Nephron progenitor cell (in vitro differentiated cells): ENCODE data around the gene ZNF296.

Source experiments
- DNase-seq: peaks from one replicate; pipeline ENCODE4 v3.0.0; 2021
- H3K27ac Mint-ChIP-seq: 2 replicates; pipeline ENCODE4 v1.8.0; 2021; ENCODE audit warnings: mild to moderate bottlenecking, moderate library complexity, mixed read lengths
- H3K27me3 Mint-ChIP-seq: 2 replicates; pipeline ENCODE4 v1.8.0; 2021; ENCODE audit warnings: mild to moderate bottlenecking, low read depth, mixed read lengths; ENCODE audit not compliant: poor library complexity
- H3K36me3 Mint-ChIP-seq: 2 replicates; pipeline ENCODE4 v1.8.0; 2021; ENCODE audit warnings: low read depth, mixed read lengths
- H3K4me1 Mint-ChIP-seq: 2 replicates; pipeline ENCODE4 v1.8.0; 2021; ENCODE audit warnings: mixed read lengths
- H3K4me3 Mint-ChIP-seq: 2 replicates; pipeline ENCODE4 v1.8.0; 2021; ENCODE audit warnings: mild to moderate bottlenecking, moderate library complexity, mixed read lengths
- H3K9me3 Mint-ChIP-seq: 2 replicates; pipeline ENCODE4 v1.8.0; 2021; ENCODE audit warnings: mild to moderate bottlenecking, moderate library complexity, mixed read lengths
- TF ChIP-seq, protein P1 (sequence below): fragments of 200-600 bp; sonication (generic); IDR thresholded peaks from 2 replicates; pipeline ENCODE4 v1.5.0; 2021; ENCODE audit warnings: antibody characterized with exemption

The ZNF296 gene

DNA sequence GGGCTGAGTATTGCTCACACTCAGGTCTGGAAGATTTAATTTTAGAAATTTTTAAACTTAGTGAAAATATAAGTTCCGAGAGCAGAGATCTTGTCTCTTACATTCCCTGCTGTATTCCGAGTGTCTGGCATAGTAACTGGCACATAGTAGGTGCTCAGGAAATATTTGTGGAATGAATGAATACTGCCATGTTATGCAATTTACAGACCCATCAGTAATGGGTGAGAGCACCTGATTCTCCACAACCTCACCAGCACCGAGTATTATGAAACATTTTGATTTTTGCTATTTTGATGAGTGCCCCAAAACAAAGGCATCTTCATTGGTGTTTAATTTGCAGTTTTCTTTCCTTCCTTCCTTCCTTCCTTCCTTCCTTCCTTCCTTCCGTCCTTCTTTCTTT lies 53.2 kb downstream of the ZNF296 start:
- Mint-ChIP-seq H3K27ac (peak overlapping the region; percentile 42), H3K9me3 (no peaks in the 10 kb centered on the region), H3K36me3 (no peaks in the 10 kb centered on the region), H3K4me3 (no peak overlapping the region), H3K4me1 (no peaks in the 10 kb centered on the region), H3K27me3 (no peaks in the 10 kb centered on the region)
- TF ChIP-seq, protein P1, sequence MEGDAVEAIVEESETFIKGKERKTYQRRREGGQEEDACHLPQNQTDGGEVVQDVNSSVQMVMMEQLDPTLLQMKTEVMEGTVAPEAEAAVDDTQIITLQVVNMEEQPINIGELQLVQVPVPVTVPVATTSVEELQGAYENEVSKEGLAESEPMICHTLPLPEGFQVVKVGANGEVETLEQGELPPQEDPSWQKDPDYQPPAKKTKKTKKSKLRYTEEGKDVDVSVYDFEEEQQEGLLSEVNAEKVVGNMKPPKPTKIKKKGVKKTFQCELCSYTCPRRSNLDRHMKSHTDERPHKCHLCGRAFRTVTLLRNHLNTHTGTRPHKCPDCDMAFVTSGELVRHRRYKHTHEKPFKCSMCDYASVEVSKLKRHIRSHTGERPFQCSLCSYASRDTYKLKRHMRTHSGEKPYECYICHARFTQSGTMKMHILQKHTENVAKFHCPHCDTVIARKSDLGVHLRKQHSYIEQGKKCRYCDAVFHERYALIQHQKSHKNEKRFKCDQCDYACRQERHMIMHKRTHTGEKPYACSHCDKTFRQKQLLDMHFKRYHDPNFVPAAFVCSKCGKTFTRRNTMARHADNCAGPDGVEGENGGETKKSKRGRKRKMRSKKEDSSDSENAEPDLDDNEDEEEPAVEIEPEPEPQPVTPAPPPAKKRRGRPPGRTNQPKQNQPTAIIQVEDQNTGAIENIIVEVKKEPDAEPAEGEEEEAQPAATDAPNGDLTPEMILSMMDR, result no peak
- no peak for DNase-seq

DNA sequence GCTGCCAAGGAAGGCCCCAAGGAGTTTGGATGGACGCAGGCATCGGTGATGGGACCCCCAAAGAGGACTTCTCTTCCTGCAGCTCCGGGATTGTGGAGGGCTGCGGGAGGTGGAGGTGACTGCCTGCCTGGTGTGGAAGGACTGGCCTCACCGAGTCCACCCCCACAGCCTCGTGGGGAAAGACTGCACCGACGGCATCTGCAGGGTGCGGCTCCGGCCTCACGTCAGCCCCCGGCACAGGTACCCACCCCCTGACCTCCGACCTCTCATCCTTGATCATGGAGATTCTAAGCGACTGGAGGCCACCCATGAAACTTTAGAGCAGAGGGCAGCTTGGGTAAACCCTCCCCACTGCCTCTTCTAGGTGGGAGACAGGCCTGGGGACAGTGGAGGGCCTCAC lies 54.3 kb downstream of the ZNF296 start:
- no peaks in the 10 kb centered on the region for H3K9me3 Mint-ChIP-seq
- TF ChIP-seq, protein P1, result no peak
- no peak overlapping the region for H3K4me3 Mint-ChIP-seq
- peak overlapping the region; percentile 79 for H3K27ac Mint-ChIP-seq
- no peaks in the 10 kb centered on the region for H3K27me3 Mint-ChIP-seq
- no peaks in the 10 kb centered on the region for H3K36me3 Mint-ChIP-seq
- H3K4me1 Mint-ChIP-seq, result no peaks in the 10 kb centered on the region
- no peak for DNase-seq
